ENCODE measurements around the gene BSCL2.

GRCh38 chr11:62646825-62647608 is 60.2 kb downstream of the BSCL2 start:
- no peak for TF ChIP-seq CTCF (IDR thresholded peaks at IDR 0.05; ENCODE audit: low read depth, low read length)
- TF ChIP-seq EZH2phosphoT487 (IDR thresholded peaks at IDR 0.05; ENCODE audit: low read depth): no peak
